GM19238 (cell line): ENCODE data around the gene CBFA2T2.
A peak's percentile ranks its signal among the peaks of the same experiment; 100 is the strongest.
"Not testable (repeated sequence)": the region's sequence is repeated elsewhere in the genome, so short reads cannot be mapped to it uniquely, and the experiment has no call there.

Experiments used
- DNase-seq: peaks from one replicate; pipeline ENCODE4 v3.0.0; 2011; ENCODE audit warnings: low spot score; ENCODE audit not compliant: insufficient read length

The CBFA2T2 gene

DNA sequence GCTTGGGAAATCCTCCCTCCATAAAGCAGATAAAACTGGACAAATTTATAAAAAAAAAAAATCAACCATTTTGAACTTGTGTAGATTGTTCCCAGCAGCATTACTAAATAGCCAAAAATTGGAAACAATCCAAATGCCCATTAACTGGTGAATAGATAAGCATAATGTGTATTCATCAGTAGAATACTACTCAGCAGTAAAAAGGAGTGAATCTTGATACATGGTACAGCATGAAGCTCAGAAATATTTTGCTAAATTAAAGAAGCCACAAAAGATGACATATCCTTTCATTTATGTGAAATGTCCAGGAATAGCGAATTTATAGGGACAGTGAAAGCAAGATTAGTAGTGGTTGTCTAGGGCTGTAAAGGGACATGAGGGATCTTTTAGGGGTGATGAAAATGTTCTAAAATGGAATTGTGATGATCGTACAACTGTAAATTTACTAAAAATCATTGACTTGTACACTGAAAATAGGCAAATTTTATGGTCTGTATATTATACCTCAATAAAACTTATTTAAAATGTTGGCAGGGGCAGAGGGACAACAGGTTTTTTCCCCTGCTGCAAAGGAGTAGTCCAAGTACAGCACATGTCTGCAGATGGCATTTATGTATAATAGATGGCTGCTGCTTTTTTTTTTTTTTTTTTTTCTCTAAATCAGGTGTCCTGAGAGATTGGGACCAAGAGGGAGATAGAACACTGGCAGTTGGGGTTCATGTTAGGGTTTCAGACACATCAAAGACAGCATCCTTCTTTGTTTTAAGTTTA, 59.5 kb downstream of the CBFA2T2 start:
- DNase-seq: no peak

DNA sequence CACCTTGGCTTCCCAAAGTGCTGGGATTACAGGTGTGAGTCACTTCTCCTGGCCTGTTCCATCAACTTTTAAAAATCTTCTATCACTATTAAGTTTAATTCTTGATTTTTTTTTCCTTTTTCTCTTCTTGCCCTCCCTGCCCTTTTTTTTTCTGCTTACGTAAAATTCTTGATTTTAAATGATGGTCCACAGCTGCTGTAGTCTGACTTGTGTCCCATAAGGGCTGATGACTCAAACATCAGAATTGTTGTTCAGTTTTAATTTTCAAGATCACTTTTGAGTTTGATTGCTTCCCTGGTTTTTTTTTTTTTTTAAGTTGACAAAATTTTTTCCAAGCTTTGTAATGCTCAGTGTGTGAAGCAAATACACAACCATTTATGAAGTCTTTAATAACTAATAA, 61.9 kb downstream of the CBFA2T2 start:
- no peak for DNase-seq

DNA sequence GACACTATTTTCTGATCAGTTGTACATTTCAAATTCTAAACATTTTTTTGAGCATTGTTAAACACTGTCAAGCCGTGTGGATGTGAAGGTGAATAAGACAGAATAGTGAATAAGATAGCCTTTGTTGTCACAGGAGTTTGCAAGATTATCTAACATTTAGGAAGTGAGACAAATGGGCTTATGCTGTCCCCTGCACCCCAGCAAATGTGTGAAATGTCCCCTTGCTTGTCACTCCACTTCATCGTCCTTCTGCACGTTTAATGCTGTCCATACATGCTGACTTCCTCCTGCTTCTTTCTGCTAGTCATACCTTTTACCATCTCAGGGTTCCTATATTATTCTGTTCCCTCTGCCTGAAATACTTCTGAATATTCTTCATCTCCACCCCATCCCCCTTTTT, 62.6 kb downstream of the CBFA2T2 start:
- DNase-seq: no peak

DNA sequence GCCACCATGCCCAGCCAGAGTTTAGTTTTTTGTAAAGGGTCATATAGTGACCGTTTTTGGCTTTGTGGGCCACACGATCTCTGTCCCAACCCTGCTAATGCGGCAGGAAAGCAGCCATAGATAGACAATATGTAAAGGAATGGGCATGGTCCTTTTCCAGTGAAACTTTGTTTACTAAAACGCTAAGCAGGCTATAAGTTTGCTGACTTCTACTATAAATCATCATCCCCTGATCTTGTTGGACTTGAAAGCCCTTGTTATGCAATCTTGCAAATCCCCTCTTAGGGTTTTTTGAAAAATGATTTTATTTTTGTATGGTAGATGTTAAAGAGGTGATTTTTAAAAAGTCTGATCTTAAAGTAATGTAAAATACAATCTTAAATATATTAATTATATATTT, 63.6 kb downstream of the CBFA2T2 start:
- DNase-seq: no peak

DNA sequence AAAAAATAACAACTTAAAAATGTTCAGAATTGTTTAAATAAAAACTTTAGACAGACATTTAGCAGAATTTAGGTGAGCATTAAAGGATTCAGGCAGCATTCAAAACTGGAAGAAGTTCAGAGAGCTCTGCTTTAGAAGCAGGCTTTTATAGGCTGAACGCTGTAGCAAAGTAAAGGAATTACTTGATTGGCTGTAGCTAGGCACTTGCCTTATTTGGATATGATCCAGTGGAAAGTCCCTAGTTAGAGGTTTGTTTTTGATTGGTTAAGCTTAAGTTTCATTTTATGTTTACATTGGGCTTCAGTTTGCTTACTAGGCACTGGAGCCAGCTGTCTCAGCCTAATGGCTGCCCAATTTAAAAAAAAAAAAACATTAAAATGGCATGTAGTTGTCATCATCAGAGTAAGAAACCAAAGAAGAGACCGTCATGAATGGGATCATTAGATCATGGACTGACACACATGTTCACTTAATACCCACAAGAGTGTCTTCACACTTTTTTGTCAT, 65.1 kb downstream of the CBFA2T2 start:
- peak; percentile 51 for DNase-seq

DNA sequence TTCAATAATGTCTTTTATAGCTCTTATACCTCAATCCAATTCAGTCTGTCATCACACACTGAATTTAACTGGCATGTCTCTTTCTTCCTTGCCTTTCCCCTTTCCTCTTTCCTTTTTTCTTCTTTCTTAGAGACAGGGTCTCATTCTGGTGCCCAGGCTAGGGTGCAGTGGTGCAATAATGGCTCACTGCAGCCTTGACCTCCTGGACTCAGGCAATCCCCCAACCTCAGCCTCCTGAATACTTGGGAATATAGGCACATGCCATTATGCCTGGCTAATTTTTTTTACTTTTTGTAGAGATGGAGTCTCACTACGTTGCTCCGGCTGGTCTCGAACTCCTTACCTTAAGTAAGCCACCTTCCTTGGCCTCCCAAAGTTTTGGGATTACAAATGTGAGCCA, 65.9 kb downstream of the CBFA2T2 start:
- no peak for DNase-seq

DNA sequence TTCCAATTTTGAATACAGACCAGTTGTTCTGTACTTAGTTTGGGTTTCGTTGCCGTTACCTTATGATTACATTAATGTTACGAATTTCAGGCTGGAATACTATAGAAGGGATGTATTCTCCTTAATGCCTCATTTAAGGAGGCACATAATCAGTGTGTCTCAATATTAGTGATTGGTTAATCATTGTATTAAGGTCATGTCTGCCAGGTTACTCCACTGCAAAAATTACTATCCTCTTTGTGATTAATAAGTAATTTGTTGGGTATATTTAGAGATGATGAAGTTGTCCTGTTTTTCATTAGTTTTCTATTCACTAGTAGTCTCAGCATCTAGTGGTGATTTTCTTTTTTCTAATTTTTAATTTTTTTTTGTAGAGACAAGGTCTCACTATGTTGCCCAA, 66.3 kb downstream of the CBFA2T2 start:
- no peak for DNase-seq

DNA sequence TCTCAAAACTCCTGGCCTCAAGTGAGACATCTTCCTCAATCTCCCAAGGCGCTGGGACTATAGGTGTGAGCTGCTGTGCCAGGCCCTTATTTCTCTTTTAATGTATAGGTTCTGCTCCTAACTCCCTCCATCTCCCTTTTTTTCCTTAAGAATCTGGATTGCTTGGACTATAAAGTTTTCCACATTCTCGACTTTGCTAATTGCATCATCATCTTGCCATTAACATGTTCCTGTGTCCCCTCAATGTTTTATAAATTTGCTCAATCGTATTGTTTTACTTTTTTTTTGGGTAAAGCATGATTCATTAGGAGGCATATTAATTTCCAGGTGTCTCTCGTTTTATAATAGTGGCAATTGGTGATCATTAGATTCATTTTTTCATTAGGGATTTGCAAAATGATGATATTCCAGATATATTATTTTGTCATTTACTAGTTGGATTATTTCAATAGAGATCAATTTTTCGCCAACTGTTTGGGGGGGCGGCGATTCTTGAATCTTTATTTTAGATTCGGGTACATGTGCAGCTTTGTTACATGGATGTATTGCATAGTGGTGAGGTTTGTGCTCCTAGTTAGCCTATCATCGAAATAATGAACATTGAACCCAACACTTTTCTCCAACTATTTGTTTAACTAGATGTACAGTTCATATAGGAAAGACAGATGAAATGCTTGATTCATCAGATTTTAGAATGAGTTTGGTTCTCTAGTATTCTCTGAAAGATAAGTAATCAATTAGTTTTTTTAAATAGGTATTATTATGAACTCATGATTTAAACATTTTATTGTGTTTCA, 68.7 kb downstream of the CBFA2T2 start:
- DNase-seq: no peak

DNA sequence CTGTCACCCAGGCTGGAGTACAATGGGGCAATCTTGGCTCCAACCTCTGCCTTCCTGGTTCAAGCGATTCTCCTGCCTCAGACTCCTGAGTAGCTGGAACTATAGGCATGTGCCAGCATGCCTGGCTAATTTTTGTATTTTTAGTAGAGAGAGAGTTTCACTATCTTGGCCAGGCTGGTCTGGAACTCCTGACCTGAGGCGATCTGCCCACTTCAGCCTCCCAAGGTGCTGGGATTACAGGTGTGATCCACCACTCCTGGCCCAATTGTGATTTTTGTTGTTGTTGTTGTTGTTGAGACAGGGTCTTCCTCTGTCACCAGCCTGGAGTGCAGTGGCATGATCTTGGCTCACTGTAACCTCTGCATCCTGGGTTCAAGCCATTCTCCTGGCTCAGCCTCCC, 69.3 kb downstream of the CBFA2T2 start:
- DNase-seq: no peak

DNA sequence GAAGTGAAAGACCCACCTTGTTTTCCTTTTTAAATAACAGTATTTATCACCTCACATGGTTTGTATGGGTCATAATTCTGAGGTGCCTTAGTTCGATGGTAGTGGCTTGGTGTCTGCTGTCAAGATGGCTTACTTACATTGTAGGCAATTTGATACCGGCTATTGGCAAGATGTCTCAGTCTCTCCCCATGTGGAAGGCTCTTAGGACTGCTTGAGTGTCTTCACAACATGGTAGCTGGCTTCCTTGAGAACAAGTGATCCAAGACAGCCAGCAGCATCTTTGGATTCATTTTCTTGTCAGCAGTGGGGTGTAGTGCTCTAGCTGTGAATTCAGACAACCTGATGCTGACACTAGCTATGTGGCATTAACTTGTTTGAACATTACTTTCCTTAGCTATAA, 70.1 kb downstream of the CBFA2T2 start:
- DNase-seq: no peak

DNA sequence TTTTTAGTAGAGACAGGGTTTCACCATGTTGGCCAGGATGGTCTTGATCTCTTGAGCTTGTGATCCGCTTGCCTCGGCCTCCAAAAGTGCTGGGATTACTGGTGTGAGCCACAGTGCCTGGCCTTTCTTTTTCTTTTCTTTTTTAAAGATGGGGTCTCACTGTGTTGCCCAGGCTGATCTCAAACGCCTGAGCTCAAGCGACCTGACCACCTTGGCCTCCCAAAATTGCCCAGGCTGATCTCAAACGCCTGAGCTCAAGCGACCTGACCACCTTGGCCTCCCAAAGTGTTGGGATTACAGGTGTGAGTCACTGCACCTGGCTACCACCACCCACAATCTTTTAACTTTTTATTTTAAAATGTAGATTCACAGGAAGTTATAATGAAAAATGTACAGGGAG, 71.2 kb downstream of the CBFA2T2 start:
- DNase-seq: not testable (repeated sequence)

DNA sequence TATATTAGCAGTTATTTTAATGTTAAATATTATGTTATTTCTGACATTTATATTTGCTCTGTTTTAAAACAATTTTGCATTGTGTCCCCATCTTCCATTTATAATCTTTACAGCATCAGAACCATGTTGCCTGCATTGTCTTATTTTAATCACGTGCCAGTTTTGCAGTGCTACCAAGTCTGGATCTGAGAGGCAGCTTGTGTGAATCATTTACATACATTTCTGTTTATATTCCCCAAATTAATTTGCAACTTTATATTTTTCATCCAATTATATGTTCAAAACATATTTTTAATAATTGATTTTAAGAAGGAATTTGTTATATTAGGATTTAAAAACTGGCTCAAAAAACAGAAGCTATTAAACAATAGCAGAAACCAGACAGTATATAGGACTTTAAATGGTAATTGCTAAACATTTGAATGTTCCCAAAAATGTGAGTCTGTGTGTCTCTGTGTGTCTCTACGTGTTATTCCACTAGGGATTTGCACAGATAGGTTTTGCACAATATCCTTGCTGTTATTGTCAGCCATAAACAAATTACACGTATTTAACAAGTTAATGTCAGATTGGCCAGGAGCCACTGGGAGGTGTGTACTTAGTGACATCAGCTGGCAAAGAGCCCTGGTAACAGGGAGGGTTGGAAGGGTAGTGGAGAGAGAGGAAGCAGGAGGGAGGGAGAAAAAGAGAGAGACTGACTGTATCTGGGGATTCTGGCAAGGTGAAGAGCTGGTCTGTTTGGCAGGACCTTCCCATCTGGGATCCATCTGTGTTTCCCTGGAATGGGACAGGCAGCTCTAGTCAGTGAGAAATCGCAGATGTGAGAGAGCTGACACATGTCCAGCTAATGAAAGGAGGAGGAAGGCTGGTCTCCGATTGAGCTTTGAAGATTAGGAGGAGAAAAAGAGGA, 72.1 kb downstream of the CBFA2T2 start:
- DNase-seq: no peak

DNA sequence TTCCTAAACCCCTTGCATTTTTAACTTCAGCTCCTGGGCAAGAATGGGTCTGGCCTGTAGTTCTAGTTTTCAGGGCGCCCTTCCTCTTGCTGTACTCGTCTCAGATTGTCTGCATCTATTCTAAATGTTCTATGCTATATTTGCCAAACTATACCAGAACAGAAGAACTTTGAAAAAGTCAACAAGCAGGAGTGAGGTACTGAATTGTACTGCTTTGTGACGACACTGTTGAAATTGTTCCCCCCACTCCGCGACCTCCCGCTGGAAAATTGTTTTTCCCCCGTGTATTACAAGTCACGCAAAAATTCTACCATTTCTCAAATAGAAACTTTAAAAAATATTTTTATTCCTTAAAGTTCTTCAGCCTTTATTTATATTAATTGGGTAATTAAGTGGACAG, 73.9 kb downstream of the CBFA2T2 start:
- DNase-seq: no peak

DNA sequence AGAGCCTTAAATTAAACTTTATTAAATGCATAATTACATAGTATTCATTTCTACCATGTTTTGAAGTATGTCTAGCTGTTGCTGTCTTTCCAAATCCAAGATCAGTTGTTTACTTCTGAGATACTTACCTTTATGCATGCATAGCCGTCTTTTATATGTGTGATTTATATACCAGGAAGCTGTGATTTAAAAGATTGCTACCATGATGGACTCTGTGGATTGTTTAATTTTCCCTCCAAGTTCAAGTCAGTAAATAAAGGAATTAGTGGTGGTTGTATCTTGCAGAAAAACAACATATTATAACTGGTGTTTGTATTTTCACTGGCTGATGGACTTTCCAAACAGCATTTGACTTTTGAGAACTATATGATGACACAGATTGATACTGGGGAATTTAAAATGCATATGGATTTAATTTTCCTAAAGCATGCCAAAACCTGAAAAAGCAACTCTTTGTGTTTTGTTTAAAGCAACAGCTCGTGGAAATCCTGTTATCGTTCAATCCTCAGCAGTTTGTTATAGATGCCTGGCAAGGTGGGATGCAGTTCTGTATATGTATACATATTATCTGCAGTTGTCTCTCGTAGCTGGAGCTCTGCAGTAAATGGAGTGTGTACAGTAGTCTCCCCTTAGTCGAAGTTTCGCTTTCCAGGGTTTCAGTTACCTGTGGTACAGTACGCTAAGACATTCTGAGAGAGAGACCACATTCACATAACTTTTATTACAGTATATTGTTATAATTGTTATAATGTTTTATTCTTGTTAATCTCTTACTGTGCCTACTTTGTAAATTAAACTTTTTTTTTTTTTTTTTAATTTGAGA, 77.1 kb downstream of the CBFA2T2 start:
- no peak for DNase-seq

DNA sequence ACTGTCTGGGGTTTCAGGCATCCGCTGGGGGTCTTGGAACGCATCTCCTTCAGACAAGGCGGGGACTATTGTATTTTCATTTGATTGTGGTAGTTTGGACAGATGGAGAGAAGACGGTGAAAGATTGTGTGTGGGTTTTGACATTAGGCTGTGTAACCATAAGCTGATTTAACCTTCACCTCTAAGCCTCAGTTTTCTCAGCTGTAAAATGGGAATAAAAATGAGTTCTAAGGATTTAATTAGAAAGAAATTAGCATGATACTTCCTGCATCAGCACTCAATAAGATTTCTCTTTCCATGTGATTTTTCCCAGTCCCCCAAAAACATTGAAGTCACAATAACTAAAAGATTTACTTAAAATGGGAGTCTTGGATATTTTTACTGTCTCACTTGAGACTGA, 78.1 kb downstream of the CBFA2T2 start:
- DNase-seq: no peak

DNA sequence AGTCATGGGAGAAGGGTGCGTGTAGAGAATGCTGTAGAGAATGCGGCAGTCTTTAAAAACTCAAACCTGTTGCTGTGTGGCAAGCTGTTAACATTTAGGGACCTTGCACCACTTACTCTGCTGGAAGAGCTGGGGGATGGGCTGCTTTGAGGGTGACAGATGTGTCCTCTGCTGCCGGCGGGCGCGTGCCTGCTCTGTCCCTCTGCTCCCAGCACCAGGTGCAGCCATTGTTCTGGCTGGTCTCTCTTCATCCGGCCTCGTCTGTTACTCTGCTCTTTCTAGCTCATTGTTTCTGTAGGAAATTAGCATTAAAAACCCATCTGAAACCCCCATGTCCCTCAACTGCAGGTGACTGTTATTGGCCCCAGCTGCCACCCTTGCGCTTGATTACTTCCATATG, 78.5 kb downstream of the CBFA2T2 start:
- peak; percentile 37 for DNase-seq

DNA sequence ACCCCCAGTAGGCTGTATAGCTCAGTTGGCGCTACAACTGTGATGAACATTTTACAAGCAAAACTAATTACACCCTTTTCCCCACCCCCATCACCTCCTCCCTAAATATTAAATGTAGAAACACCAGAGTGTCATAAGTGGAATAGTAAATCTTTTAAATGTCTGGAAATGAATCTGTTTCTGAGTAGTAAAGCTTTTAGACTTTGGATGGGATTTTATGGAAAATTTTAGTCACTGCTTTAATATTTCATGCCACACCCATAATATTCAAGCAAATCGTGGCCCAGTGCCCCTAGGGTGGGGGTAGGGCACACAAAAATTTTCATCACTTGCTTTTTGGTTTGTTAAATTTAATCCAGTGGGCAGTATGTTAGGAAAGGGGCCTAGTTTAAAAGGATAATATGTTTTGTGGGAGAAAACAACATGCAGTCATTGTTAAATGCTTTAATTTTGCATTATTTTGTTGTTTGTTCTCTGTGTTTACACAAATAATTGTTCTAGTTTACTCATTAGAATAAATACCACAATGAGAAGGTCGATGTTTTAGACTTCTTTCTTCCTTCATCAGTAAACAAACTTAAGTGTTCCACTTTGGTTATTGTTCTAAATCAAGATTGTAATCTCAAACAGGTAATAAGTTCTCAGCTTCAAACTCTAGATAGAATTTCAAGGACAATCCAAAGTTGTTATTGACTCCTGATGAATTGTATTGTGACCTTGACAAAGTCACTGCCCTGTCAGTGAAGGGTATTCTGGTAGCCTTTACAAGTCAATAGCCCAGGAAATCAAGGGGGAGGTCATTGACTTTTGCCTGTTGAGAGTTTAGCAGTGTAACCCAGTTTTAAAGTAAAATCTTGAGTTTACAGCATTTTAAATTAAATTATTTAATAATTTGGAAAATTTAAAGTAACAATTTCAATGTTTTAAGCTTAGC, 79.2 kb downstream of the CBFA2T2 start:
- no peak for DNase-seq

DNA sequence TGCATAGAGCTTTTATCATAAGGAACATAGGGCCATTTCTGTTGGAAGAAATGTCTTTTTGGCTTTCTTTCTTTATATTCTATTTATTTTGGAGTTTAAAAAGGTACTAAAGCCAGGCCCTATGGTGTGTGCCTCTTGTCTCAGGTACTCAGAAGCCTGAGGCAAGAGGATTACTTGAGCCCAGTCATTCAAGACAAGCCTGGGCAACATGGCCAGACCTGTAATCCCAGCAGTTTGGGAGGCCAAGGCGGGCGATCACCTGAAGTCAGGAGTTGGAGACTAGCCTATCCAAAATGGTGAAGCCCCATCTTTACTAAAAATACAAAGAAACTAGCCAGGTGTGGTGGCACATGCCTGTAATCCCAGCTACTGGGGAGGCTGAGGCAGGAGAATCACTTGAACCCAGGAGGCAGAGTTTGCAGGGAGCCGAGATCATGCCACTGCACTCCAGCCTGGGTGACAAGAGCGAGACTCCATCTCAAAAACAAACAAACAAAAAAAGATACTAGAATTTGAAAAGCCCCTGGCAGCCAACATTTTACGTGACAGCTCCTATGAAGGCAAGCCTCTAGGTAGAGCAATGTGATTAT, 80.0 kb downstream of the CBFA2T2 start:
- no peak for DNase-seq

DNA sequence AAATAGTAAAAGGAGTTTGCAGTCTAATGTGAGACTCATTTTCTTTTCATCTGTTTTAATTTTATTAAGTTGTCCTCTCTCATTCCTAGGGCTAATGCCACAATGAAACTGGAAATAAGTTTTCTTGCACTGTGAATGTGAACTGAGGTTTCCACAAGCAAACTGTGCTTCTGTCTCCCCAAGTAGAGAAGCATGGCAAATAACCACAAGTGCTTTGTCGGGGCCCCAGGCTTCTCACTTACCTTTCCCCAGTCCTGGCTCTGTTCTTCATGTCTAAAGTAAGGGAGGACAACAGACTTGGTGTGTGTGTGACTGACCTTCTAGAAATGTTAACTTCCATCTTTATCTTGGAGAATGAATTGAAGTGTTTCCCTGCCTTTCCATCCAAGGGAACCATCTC, 80.8 kb downstream of the CBFA2T2 start:
- DNase-seq: no peak
